Osteocyte (in vitro differentiated cells): Measurements from ENCODE around the gene INSRR. TPM values are rescaled to one million over a fixed set of nuclear protein-coding genes. Genes with fewer than 3 reads are reported as not detected.

ENCODE experiments used
- DNase-seq: peaks from one replicate; pipeline ENCODE4 v3.0.0; 2021; ENCODE audit warnings: mixed read lengths; ENCODE audit not compliant: unreplicated experiment; ENCODE audit errors: extremely low spot score
- H3K27ac Mint-ChIP-seq: one replicate; pipeline ENCODE4 v1.8.0; 2021; ENCODE audit warnings: mild to moderate bottlenecking, mixed read lengths; ENCODE audit not compliant: unreplicated experiment
- H3K27me3 Mint-ChIP-seq: one replicate; pipeline ENCODE4 v1.8.0; 2021; ENCODE audit warnings: mixed read lengths; ENCODE audit not compliant: unreplicated experiment
- H3K36me3 Mint-ChIP-seq: one replicate; pipeline ENCODE4 v1.8.0; 2021; ENCODE audit warnings: mixed read lengths; ENCODE audit not compliant: unreplicated experiment
- H3K4me1 Mint-ChIP-seq: one replicate; pipeline ENCODE4 v1.8.0; 2021; ENCODE audit warnings: mixed read lengths; ENCODE audit not compliant: unreplicated experiment
- H3K4me3 Mint-ChIP-seq: one replicate; pipeline ENCODE4 v1.8.0; 2021; ENCODE audit warnings: mild to moderate bottlenecking, moderate library complexity, mixed read lengths; ENCODE audit not compliant: unreplicated experiment
- H3K9me3 Mint-ChIP-seq: one replicate; pipeline ENCODE4 v1.8.0; 2021; ENCODE audit warnings: mixed read lengths; ENCODE audit not compliant: unreplicated experiment
- total RNA-seq: library from RNA; stranded (reverse); gene quantifications from 2 replicates; pipeline ENCODE4 v1.2.1, GENCODE V29; 2021
- TF ChIP-seq, protein P1 (sequence below): fragments of 200-600 bp; sonication (generic); IDR thresholded peaks from 2 replicates; pipeline ENCODE4 v1.5.0; 2021; ENCODE audit warnings: antibody characterized with exemption, mild to moderate bottlenecking, moderate library complexity

The INSRR gene
- total RNA-seq, 1 donor from 2014 or later = 0.21 TPM

DNA sequence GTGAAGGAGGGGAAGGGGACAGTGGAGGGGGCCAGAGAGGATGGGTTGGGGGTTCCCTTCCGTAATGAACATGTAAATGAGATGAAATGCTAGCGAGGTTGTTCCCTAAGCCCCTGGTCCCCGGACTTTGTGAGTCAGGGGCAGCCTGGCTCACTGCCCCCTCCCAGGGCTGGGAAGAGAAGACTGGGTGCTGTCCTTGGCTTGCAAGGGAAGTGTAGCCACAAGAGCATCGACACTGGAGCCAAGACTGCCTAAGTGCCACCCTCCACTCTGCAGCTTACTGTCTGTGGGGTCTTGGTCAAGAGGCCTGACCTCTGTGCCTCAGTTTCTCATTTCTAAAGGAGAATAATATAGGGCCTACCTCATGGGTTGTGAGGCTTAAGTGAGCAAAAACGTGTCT lies 35.1 kb upstream of the INSRR start:
- no peak for DNase-seq
- no peaks in the 10 kb centered on the region for H3K36me3 Mint-ChIP-seq
- H3K4me3 Mint-ChIP-seq = peak overlapping the region; percentile 73
- peaks cover 1% of the 10 kb centered on the region for H3K27me3 Mint-ChIP-seq
- peak overlapping the region; percentile 98 for H3K27ac Mint-ChIP-seq
- H3K9me3 Mint-ChIP-seq = no peaks in the 10 kb centered on the region
- peaks cover 58% of the 10 kb centered on the region for H3K4me1 Mint-ChIP-seq
- TF ChIP-seq, protein P1, sequence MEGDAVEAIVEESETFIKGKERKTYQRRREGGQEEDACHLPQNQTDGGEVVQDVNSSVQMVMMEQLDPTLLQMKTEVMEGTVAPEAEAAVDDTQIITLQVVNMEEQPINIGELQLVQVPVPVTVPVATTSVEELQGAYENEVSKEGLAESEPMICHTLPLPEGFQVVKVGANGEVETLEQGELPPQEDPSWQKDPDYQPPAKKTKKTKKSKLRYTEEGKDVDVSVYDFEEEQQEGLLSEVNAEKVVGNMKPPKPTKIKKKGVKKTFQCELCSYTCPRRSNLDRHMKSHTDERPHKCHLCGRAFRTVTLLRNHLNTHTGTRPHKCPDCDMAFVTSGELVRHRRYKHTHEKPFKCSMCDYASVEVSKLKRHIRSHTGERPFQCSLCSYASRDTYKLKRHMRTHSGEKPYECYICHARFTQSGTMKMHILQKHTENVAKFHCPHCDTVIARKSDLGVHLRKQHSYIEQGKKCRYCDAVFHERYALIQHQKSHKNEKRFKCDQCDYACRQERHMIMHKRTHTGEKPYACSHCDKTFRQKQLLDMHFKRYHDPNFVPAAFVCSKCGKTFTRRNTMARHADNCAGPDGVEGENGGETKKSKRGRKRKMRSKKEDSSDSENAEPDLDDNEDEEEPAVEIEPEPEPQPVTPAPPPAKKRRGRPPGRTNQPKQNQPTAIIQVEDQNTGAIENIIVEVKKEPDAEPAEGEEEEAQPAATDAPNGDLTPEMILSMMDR = no peak

DNA sequence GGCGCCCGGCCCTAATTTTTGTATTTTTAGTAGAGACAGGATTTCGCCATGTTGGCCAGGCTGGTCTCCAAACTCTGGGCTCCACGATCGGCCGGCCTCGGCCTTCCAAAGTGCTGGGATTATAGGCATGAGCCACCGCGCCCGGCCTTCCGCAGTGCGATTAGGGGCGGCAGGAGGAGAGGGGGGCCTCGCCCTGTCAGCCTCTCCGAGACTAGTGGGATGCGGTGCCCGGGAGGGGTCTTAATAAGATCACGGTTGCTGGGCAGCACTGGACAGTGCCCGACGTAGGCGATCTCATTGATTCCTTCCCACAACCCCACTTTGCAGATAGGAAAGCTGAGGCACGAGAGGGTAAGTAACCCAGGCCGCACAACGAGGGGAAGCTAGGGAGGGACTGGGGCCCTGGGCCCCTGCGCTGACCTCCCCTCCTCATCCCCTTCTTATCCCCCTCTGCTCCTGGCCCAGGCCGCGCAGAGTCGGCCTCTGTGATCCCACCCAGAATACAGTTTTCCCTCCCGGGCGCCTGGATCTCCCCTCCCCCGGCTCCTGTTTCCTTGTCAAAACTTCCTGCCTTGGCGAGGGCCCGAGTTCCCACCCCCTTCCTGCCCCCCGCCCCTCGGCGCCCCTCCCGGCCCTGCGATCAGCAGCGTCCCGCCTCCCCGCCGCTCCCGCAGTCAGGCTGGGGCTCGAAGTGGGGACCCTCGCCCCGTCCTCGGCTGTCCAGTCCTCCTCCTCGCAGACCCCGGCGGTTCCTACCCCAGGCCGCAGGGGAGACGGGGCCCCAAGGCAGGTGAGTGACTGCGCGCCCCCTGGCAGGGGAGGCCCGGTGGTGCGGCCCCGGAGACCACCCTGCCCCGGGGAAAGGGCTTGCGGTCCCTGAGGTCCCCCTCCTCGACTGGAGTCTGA lies 34.4 kb upstream of the INSRR start, which contains the start of gene PEAR1:
Gene PEAR1, plus strand, starts transcription at position 671 of the 906 bp plus-strand sequence. CDS start 10,209 bp downstream, outside the sequence.
- peaks cover 51% of the 10 kb centered on the region for H3K4me1 Mint-ChIP-seq
- no peaks in the 10 kb centered on the region for H3K9me3 Mint-ChIP-seq
- TF ChIP-seq, protein P1 = no peak
- H3K27ac Mint-ChIP-seq = peak within 1 kb of the TSS; percentile 98
- peak within 1 kb of the TSS; percentile 73 for H3K4me3 Mint-ChIP-seq
- DNase-seq = no peak
- H3K36me3 Mint-ChIP-seq = no peaks in the 10 kb centered on the region
- H3K27me3 Mint-ChIP-seq = peaks cover 5% of the 10 kb centered on the region

DNA sequence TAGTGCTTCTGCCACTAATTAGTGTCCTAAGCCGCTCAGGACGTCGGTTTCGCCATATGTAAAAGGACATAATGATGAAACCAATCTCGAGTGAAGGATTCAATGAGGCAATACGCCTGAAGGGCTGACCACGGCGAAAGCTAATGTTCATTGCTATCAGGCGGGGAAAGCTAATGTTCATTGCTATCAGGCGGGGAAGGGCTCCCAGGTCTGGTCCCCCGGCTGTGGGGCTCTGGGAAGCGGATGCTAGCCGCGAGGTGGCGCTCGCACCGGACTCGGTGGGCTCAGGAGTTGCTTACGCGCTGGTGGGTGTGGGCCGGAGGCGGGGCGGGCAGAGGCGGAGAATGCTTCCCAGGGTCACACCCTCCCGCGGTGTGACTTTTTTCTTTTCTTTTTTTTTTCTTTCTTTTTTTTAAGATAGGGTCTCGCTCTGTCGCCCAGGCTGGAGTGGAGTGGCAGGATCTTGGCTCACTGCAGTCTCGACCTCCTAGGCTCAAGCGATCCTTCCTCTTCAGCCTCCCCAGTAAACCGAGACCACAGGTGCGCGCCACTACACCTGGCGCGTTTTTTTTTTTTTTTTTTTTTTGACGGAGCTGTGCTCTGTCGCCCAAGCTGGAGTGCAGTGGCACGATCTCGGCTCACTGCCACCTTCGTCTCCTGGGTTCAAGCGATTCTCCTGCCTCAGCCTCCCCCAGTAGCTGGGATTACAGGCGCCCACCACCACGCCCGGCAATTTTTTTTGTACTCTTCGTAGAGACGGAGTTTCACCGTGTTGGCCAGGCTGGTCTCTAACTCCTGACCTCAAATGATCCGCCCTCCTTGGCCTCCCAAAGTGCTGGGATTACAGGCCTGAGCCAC lies 33.5 kb upstream of the INSRR start:
- Mint-ChIP-seq H3K4me3 (peak overlapping the region; percentile 73), H3K4me1 (peaks cover 43% of the 10 kb centered on the region), H3K27ac (peak overlapping the region; percentile 52), H3K36me3 (no peaks in the 10 kb centered on the region), H3K27me3 (peaks cover 5% of the 10 kb centered on the region), H3K9me3 (no peaks in the 10 kb centered on the region)
- DNase-seq = peak; percentile 98
- TF ChIP-seq, protein P1 = peak; percentile 92

DNA sequence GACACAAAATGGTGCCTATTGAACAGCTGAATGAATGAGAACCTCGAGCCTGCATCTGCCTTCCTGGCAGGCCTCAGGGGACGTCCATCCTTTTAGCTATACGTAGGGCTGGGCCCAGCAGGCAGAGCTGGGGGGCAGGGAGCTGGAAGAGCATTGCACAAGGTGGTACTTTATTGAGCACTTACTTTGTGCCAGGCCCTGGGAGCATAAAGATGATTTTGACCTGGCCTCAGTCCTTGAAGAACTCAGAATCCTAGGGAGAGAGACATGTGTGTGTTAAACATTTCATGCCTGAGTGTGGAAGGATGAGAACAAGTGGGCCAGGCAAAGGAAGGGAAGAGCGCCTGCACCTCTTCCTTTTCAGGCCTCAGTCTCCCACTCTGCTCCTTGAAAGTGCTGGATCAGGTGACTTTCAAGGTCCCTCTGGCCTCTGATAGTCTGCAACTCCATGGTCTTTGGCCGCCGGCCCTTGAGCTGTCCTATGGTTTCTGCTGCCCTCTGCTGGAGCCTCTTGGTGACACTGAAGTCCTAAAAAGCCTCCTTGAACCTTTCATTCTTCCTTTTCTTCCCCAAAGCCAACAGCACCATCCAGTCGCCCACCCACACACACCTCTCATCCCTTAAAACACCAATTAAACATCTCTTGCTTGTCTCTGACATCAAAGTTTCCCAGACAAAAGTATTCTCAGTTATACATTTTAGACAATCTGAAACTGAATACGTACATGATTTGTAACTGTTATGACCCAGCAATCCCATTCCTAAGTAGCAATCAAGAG lies 31.1 kb upstream of the INSRR start:
- peaks cover 26% of the 10 kb centered on the region for H3K27me3 Mint-ChIP-seq
- peaks cover 18% of the 10 kb centered on the region for H3K4me1 Mint-ChIP-seq
- H3K36me3 Mint-ChIP-seq = no peaks in the 10 kb centered on the region
- no peak overlapping the region for H3K4me3 Mint-ChIP-seq
- H3K27ac Mint-ChIP-seq = no peak overlapping the region
- TF ChIP-seq, protein P1 = peak; percentile 91
- H3K9me3 Mint-ChIP-seq = no peaks in the 10 kb centered on the region
- no peak for DNase-seq
